GM12891 (cell line): Measurements from ENCODE around the gene TDP1.

Source experiments
- POLR2A ChIP-seq: IDR thresholded peaks from 2 replicates; pipeline ENCODE4 v1.6.1; 2011; ENCODE audit warnings: low read depth, low read length, control low read depth
- POLR2AphosphoS5 ChIP-seq: IDR thresholded peaks from 2 replicates; pipeline ENCODE4 v1.6.1; 2011; ENCODE audit warnings: low read depth, low read length, control low read depth

- TF ChIP-seq POLR2A (no peak), POLR2AphosphoS5 (no peak)
Observed at GRCh38 chr14:89947344-89947743, 8.4 kb upstream of the TDP1 start.
